HG02610 (cell line): Measurements from ENCODE around the gene VIT.

Experiments used
- ATAC-seq: cut with Tn5 transposase; IDR thresholded peaks from one replicate; pipeline ENCODE4 v1.9.1; 2021; ENCODE audit warnings: mild to moderate bottlenecking, moderate library complexity; ENCODE audit not compliant: unreplicated experiment

Gene VIT

DNA sequence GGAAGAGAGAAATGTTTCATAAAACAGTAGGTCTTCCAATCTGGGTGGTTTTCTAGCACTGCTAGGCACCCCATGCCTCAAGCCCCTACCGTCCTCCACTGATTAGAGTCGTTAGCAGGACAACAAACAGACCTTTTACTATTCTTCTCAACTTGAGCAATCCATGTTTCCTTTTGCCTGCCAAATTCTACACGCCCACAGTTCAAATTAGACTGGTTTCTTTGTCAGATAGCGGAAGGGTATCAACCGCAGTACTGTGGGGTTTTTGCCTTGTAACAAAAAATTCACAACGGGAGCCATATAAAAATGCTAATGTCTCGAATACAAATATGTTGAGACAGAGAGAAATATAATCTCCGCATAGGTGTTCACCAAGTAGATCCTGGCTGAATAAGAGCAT is 59.9 kb downstream of the VIT start:
- ATAC-seq = no peak

DNA sequence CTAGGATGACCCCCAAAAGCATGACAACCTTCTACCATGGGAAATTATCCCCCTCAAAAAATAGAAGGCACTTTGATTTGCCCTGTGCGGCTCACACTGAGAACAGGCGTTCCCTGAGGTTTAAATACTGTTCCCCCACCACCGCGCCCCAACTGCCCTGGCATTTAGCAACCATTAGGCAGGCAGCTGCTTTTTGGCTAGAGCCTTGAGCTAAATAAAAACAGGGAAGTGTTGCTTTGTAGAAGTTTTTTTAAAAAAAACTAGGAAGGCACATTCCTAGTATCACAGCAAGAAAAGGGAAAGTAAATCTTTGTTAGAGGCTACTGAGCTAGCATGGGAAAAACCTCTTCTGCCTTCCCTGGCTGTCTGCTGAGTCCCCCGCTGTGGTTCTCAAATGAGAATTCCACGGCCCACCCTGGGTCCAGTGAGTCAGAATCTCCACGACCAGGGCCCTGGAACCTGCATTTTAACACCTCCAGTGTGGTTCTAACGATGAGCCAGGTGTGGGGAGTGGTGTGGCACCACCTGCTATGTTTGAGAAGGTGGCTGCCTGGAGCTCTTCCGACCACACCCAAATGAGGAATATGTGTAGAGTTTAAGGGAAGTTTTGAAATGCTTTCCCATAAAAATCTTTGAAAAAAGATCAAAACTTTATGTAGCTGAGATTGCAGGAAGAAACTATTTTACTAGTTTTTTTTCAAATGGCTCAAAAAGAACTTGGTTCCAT is 66.4 kb downstream of the VIT start:
- ATAC-seq = no peak

DNA sequence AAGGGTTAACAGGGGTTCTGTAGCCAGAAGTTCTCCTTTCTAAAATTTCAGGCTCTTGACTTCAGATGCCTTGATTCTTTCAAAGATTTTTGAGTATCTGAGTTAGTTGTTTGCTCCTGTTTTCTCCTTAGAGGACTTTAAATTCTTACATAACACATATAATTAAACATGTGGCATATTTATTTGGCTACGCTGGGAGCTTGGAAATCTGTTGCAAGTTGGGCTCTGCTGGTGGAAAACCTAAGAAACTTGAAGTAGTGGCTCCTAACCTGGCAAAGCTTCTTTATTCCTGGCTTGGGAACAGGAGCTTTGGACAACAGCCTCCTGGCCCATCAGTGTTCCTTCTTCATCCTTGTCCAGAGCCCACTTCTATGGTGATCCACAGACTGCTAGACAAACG is 72.6 kb downstream of the VIT start:
- no peak for ATAC-seq

DNA sequence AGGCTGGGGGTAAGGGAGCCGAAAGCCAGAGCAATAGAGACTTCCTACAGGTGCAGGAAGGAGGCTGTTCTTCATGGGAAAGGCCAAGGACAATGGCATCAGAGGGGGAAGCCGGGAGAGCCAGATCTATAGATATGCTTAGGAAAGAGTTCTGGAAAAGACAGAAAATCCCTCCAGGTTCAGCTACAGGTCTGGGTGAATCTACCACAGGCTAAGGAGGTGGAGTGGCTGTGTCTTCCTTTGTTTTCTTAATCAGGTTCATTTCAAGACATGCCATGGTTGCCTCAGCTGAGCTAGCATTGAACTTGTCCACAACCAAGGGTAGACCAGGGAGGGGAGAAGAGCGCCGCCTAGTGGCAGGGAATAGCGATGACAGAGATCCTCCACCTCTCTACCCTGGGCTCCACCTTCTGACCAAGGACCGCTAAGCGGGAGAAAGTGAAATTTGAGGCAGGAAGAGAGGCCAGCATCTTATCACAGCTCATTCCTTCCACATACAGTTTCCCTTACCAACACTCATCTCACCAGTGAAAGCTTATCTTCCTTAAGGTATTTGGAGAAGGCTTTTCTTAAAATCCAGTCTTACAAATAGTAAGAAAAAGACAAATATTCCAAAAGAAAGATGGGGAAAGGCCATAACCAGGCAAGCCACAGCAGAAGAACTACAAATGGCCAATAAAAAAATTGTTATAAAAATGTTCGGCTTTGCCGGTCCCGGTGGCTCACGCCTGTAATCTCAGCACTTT is 74.2 kb downstream of the VIT start:
- ATAC-seq = no peak

DNA sequence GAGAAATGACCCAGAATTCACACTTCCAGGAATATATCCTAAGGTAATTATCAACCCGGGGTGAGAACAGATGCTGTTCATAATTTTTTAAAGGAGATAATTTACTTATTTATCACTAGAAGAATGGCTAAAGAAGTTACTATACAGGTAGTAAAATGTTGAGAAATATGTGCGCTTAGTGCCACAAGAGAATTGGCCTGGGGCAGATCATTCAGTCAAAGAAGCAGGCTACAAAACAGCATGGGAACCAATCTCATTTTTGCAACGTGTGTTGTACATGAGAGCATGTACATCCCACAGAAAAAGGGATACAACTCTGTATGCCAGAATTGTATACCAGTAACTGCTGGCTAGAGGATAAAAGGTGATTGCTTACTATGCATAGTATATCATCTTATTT is 75.2 kb downstream of the VIT start:
- ATAC-seq = no peak

DNA sequence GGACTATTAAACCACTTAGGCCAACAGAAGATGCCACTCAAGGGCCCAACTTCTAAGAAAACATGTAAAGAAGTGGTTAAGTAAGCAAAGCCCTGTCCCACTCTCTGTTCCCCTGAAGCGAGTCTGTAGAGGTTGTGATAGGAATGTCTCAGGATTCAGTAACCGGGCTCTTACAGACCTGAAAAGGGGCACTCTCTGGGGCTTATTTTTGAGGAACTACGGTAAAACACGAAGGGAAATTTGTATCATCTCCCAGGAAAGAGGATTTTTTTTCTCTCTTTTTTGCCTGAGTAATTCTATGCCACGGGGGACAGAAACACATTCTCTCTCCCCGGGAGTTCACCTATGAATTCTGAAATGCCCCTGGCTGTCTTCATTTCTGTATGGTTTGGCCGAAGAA is 77.4 kb downstream of the VIT start:
- no peak for ATAC-seq

DNA sequence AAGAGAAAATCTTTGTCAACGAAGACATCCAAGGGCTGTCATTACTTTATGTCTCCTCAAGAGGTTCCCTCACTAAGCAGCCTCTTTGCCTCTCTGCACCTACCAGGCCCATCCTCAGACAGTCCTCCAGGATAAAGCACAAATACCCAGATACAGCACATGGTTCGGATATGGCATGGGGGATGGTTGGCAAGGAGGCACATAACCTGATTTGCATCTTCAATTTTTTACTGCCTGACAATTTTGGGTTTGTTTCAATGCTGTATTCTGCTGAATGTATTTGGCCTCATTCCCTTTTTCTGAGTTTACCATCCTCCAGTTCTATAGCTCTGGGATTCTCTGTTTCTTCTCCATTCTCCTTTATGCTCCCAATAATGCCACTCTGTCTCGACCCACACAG is 78.8 kb downstream of the VIT start:
- ATAC-seq = no peak

DNA sequence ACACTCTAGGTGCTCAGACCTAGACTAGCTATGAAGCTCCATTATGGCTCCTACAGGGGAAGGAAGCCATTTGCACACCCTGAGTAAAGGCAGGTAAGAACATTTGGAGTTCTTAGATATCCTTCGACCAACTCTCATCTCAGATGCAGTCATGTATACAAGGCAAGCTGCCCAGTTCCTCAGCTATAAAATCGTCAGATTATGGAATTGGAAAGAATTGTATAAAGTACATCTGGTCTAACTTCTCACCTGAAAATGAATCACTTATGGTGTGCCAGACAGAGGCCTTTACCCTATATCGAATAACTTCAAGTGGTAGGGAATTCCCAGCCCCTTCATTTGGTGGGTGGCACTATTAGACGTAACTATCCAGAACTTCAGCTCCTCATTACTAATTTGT is 79.3 kb downstream of the VIT start:
- ATAC-seq = no peak

DNA sequence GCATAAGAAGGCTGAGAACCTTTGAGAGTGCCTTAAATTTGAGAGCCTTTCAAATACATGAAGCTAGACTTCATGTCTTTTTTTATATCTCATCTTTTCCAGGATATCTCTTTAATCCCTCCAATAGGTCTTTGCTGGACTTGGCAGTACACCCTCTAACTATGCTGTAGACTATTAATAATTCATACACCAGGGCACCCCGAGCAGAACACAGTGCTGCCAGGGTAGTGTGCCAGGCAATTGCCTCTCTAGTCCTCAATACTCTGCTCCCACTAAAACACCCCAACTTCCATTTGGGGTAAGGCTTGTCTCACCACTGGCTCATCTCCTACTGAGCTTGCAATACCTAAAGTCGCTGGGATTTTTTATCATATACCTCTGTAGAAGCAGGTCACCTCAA is 80.8 kb downstream of the VIT start:
- ATAC-seq = no peak

DNA sequence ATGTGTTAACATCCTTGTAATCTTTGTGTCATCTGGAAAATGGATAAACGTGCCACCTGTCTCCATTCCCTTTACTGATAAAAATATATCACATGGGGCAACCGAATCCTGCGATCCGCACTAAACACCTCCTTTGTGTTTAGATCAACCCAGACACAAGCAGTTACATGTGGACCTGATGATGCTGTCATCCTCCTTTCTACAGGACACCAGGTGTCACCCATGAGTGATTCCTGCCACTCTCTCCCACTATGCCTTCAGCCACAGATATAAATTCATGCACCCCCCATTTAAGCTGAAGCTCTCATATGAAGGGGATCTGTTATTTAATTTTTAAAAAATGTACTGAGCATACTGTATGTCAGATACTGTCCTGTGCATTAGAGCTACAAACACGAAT is 81.3 kb downstream of the VIT start:
- ATAC-seq = no peak

DNA sequence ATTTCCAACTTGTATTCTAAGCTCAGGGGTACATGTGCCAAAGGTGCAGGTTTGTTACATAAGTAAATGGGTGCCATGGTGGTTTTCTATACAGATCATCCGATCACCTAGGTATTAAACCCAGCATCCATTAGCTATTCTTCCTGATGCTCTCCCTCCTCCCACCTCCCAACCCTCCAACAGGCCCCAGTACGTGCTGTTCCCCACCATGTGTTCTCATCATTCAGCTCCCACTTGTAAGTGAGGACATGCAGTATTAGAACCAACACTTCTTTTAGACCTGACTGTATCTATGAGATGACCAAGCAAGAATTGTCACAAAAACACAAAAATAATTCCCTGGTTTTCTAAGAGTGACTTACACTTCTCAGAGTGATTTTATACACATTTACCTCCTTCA is 83.0 kb downstream of the VIT start:
- no peak for ATAC-seq

DNA sequence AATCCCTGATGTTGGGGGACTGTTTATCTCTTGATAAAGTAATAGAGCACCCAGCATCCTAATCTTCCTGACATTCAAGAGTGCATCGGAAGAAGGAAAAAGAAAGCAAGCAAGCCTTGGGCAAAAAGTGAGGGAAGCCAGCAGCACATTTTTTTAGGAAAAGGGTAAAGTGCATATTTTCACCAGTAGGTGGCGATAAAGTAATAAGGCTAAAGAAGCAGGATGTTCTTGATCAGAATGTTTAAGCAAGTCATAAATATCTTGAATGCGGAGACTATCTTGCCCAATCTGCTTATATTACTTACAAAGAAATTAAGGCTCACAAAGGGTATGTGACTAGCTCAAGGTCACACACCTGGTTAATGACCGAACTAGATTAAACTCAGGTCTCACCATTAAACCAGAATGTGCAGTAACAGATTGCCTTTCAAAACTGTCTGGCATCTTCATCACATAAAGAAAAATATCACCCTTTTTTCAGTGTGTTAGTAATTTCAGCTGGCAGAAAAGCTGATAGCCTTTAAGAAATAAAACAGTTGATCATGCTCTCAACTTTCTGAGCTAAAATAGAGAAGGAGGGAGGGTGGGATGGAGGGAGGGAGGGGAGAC is 83.8 kb downstream of the VIT start:
- ATAC-seq = peak; percentile 63

DNA sequence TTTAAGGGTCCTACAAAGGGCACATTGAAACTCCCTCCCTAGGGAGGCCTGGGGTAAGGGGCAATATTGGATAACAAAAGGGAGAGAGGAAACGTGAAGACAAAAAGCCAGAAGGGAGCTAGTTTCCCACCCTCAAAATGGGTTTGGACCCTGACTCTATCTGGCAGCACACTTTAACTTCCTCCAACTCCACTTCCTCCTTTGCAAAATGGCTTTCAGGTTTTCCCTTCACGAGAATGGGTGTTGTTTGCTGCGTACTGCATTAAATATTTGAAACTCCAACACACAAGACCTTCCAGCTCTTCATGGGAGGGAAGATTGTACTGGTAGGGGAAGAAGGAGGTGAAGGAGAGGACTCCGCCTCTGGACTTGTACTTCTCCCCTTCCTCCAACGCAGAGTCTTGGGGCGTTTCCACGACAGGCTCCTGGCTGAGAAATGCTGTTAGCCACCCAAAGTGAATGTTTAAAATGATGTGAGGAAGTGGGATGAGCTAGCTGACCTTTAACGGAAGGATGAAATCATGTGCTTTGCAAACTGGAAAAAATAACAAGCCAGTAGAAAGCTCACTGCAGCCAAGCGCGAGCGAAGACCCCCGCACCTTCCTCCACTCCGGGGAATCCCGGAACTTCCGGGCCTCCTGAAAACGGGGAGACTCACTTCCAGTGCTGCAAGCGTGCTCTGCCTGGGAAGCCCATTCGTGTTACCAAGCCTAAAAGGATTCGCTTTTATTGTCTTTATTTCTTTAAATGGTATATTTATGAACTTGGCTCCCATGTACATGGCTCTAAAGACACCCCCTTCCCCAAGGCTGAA is 85.6 kb downstream of the VIT start:
- no peak for ATAC-seq

DNA sequence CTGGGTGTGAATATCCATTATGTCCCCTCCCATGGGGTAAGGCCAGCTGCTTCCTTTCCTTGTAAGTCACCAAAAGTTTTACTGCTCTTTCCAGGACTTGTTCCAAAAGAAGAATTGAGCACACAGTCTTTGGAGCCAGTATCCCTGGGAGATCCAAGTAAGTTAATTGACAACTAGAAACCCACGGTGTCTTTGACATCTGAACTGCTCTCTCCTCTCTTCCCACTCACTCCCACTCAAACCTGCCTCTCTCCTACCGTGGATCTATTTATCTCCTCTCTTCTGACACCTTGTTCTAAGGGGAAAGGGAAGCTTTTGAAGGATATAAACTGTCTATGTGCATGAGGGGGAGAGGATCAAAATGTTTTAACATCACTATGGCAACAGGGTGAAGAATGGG is 86.7 kb downstream of the VIT start:
- ATAC-seq = no peak

DNA sequence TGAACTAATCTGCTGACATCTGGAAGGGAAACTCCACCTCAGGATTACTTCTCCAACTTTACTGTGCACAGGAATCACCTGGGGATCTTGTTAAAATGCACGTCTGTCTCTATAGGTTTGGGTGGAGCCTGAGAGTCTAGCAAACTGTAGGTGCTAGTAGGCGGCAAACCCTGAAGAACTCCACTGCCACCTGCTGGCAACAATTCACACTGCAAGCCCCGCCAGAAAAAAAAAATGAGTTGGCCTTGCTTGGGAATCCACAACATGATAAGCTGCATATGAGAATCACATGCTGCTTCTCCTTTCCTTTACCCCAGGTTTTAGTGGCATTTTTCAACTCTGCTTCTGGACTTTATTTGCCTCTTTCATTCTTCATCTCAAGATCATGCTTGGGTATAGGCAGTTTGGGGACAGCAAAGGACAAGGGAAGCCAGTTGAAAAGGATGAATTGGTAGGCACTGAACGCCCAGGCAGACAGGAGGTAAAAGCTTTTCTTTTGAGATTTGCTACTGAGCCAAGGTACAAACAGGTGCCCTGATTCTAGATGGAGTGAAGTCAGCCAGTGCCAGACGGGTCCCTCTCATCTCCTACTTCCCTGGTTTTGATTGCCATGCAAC is 88.8 kb downstream of the VIT start:
- ATAC-seq = peak; percentile 64

DNA sequence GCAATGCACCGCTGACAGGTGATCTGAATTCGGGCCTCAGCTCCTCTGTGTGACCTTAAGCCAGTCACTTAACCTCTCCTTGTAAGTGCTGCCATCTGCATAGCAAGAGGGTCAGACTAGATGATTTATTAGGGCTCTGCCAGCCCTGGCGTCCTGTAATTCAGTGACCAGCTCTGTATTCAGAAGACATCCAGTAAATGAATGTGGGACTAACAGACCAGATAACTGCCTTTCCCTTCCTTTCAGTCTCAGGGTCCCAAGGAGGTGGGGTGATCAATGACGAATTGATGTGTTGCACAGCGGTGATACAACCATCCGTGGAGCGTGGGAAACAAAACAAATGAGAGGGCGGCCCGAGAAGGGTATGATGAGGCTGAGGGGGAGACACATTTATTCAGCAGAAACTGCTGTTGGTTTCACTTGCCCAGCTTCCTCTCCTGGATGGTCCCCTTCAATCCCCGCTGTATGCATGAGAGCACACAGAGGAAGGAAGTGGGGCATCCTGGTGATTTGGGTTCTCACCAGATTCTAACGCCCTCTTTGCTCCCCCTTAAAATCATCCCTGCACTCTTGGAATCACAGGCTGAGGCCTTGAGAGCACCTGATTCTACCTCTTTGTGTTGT is 92.8 kb downstream of the VIT start:
- no peak for ATAC-seq

DNA sequence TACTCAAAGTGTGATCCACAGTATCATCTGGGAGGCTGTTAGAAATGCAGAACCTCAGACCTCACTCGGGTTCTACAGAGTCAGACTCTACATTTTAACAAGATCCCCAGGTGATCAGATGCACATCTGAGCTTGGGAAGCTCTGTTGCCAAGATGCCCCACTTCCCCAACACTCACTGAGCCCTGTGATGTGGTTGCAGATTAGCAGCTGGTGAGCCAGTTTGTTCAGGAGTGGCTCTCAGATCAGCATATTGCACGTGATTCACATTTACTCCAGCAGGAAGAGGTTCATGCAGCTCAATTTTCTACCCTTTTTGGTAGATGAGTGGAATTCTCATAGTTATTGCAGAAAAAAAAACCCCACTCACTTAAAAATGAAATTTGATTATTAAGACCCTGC is 96.4 kb downstream of the VIT start:
- ATAC-seq = no peak

DNA sequence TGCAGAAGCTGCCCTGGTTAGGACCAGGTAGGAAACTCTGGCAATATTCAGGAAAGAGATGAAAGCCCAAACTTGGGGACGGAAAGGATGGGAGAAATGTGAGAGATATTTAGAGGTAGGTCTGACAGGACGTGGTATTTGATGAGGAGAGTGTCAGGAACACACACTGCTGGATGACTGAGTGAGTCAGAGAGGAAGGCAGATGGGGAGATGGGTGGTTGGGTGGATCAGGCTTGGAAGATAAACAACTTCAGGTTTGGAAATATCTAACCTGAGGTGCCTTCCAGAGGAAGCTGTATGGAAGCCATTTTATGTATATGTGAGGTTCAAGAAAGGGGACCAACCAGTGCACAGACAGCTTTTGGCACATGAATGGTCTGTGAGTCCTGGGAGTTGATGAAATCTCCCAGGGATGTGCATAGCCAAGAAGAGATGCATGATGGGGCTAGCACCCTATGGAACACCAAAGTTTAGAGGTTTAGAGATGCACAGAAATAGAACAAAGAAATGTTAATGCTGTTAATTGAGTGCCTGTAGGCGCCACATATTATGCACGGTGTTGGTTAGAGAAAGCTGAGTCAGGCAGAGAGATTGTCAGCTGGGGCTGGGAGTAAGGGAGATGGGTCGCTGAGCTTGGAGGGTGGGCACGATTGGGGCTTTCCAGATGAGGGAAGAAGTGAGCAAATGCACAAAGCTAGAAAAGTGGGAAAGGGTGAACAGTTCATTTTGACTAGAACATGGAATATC is 101.0 kb downstream of the VIT start:
- no peak for ATAC-seq

DNA sequence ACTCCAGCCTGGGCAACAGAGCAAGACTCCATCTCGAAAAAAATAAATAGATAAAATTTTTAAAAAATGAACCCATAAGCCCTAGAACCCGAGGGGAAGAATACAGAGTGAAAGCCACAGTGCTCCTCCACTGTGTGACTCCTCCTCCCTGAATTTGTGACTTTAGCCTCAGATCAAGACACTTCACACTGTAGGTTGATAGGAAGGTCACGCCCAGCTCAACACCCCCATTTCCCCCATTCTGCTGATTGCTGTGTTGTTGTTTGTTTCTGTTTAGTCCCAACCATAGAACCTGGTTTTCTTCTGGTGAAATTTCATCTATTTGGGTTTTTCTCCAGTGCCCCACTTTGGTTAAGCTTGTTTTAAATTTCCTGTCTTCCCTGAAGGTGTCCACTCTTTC is 102.2 kb downstream of the VIT start:
- ATAC-seq = no peak

DNA sequence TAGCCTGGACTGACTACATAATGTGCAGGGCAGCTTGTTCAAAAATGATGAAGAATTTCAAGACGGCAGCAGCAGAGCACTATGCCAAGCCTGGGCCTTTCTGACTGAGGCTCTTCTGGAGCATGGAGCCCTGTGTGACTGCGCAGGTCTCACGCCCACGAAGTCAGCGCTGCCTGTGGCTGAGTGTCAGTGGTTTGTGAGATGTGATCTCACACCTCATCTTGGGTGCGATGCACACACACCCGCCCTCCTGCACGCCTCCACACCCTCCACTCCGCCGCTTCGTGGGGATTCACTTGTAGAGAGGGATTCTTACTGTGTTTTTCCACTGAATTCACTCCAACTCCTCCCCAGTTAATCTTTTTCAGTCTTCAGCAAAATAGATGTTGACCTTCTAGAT is 103.9 kb downstream of the VIT start:
- no peak for ATAC-seq
